Measurements from ENCODE around the gene THPO. TPM values are rescaled to one million over a fixed set of nuclear protein-coding genes. Genes with fewer than 3 reads are reported as not detected.

The THPO gene
- total RNA-seq, 1 experiment from 2014 or later: 1.6 TPM

DNA sequence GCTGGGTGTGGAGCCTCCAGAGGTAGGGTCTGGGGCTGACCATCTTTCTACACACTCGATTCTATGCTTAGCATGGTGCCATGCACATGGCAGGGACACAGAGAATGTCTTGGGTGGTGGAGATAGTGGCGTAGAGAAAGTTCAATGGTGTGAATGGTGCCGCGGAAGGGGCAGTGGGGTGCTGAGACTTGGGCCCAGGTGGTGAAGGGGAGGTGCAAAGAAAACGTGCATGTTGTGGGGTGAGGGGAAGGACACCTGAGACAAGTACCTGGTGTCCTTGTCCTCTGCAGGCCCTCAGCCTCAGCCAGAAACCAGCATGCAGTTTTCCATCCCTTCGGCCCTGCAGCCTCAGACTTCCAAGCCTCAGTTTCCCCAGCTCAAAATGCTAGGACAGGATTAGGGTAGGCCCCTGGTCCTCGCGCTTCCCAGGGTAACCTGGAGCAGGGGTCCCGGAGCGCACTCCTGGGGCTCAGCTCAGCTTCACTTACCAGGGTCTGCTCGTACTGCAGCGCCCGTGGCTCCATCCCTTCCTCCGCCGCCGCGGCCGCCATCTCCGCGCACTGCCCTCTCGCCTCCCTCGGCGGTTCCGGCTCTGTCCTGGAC lies 17.0 kb downstream of the THPO start:
- ChIA-PET CTCF (interaction anchor here (1.3 to 1.7 kb wide), 3 partner anchors 10 to 200 kb away, joined by 4 to 5 read pairs (median 5); partner anchors contain the start of gene EPHB3), POLR2A (interaction anchor here (1.0 kb wide), 1 partner anchor 15 kb away, joined by 3 read pairs; no protein-coding TSS in a partner anchor)
- Mint-ChIP-seq H3K27me3 (ENCODE audit: insufficient read depth, unreplicated experiment) (no peaks in the 10 kb centered on the region), H3K36me3 (ENCODE audit: insufficient read depth, unreplicated experiment) (peaks cover 30% of the 10 kb centered on the region), H3K9me3 (ENCODE audit: unreplicated experiment) (no peaks in the 10 kb centered on the region), H3K27ac (ENCODE audit: unreplicated experiment) (peak overlapping the region; percentile 79), H3K4me3 (ENCODE audit: unreplicated experiment) (peak overlapping the region; percentile 97), H3K4me1 (ENCODE audit: low read depth, unreplicated experiment) (peaks cover 11% of the 10 kb centered on the region)
- no peaks in the 10 kb centered on the region; the same call in 1 of the 2 replicates for H3K27me3 ChIP-seq (replicated peaks; ENCODE audit: control insufficient read depth, insufficient read depth, low read length)
- TSS peak; percentile 26 for BruUV-seq (replicated peaks)
- intact Hi-C loops (cut with micrococcal nuclease; ENCODE audit: unreplicated experiment): loop anchor here (1.0 kb wide), 1 partner anchor 16 kb away; no protein-coding TSS in a partner anchor
- H3K4me3 ChIP-seq (ENCODE audit: low read depth, low read length): peak overlapping the region; percentile 74
- H3K4me1 ChIP-seq: peaks cover 6% of the 10 kb centered on the region; the same call in 1 of the 2 replicates
- TF ChIP-seq, protein P1, sequence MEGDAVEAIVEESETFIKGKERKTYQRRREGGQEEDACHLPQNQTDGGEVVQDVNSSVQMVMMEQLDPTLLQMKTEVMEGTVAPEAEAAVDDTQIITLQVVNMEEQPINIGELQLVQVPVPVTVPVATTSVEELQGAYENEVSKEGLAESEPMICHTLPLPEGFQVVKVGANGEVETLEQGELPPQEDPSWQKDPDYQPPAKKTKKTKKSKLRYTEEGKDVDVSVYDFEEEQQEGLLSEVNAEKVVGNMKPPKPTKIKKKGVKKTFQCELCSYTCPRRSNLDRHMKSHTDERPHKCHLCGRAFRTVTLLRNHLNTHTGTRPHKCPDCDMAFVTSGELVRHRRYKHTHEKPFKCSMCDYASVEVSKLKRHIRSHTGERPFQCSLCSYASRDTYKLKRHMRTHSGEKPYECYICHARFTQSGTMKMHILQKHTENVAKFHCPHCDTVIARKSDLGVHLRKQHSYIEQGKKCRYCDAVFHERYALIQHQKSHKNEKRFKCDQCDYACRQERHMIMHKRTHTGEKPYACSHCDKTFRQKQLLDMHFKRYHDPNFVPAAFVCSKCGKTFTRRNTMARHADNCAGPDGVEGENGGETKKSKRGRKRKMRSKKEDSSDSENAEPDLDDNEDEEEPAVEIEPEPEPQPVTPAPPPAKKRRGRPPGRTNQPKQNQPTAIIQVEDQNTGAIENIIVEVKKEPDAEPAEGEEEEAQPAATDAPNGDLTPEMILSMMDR (IDR thresholded peaks at IDR 0.05; ENCODE audit: insufficient read depth in 1 of 2, low read depth in 1 of 2, low read length in 1 of 2, severe bottlenecking in 1 of 2, unreplicated experiment in 1 of 2): no peak
- no peaks in the 10 kb centered on the region for H3K9me3 ChIP-seq
- DNase-seq: peak in 1 of 2 experiments; percentile 37
- H3K36me3 ChIP-seq (ENCODE audit: control insufficient read depth, insufficient read depth, low read length): 0 out of 2 replicates have a peak, but pooled peaks cover 1% of the 10 kb centered on the region

DNA sequence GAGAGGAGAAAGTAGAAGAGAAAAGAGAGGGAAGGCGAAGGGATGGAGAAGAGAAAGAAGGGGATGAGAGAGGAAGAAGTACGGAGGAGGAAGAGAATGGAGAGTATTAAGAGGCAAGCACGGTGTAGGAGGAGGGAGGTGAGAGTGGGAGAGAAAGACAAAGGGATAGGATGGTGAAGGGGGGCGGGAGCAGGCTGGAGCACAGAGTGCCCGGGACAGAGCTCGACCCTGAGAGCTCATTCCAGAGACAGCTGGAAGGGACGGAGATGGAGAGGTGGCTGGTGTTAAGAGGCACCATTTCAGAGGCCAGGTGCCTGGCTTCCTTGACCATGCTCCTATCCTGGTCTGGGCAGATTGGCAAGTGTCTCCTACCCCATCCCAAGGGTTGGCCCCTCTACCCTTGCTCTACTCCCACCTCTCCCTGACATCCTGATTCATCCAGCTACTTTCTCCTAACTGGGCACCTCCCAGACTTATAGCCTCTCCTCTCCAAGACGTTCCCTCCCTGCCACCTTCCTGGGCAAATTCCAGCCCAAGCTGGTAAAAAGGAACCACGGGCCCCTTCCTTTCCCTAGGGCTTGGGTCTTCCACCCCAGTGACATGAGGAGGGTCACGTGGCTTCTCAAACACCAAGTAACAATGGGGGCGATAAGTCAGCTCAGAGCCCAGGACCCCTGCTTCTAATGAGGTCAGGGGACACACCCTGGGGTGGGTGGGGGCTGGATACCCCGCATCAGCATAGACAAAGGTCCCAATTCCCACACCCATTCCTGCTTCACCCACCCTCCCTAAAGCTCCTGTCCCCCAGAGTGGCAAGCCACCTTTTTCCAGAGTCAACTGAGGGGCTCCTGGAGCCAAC lies 17.7 kb downstream of the THPO start:
- POLR2A ChIA-PET: interaction anchor here (0.6 kb wide), 1 partner anchor 1507 kb away, joined by 3 read pairs; no protein-coding TSS in a partner anchor
- no TSS peak for BruUV-seq (replicated peaks)

More for the DNA sequence above, 17.7 kb downstream of the THPO start:
- peak overlapping the region; percentile 74 for H3K4me3 ChIP-seq (ENCODE audit: low read depth, low read length)
- no peaks in the 10 kb centered on the region; the same call in 1 of the 2 replicates for H3K27me3 ChIP-seq (replicated peaks; ENCODE audit: control insufficient read depth, insufficient read depth, low read length)
- H3K27ac Mint-ChIP-seq (ENCODE audit: unreplicated experiment): peak overlapping the region; percentile 79
- intact Hi-C loops (cut with micrococcal nuclease; ENCODE audit: unreplicated experiment): no loop called here
- TF ChIP-seq, protein P1 (IDR thresholded peaks at IDR 0.05; ENCODE audit: insufficient read depth in 1 of 2, low read depth in 1 of 2, low read length in 1 of 2, severe bottlenecking in 1 of 2, unreplicated experiment in 1 of 2): no peak
- peaks cover 23% of the 10 kb centered on the region for H3K36me3 Mint-ChIP-seq (ENCODE audit: insufficient read depth, unreplicated experiment)
- CTCF ChIA-PET: interaction anchor here (1.7 kb wide), 1 partner anchor 11 kb away, joined by 5 read pairs; no protein-coding TSS in a partner anchor
- H3K4me1 Mint-ChIP-seq (ENCODE audit: low read depth, unreplicated experiment): peaks cover 11% of the 10 kb centered on the region
- H3K4me1 ChIP-seq: peaks cover 6% of the 10 kb centered on the region; the same call in 1 of the 2 replicates
- peaks cover 1% of the 10 kb centered on the region; the same call in 1 of the 2 replicates for H3K36me3 ChIP-seq (ENCODE audit: control insufficient read depth, insufficient read depth, low read length)
- DNase-seq: peak in 1 of 2 experiments; percentile 29
- H3K9me3 ChIP-seq: no peaks in the 10 kb centered on the region
- no peaks in the 10 kb centered on the region for H3K27me3 Mint-ChIP-seq (ENCODE audit: insufficient read depth, unreplicated experiment)
- H3K4me3 Mint-ChIP-seq (ENCODE audit: unreplicated experiment): peak overlapping the region; percentile 97
- H3K9me3 Mint-ChIP-seq (ENCODE audit: unreplicated experiment): no peaks in the 10 kb centered on the region
